ENCODE results near the gene COPS3.
A peak's percentile ranks its signal among the peaks of the same experiment; 100 is the strongest.

Gene COPS3

GRCh38 chr17:17214646-17215436, 66.2 kb downstream of the COPS3 start:
- no peak for DNase-seq

- DNase-seq = no peak
Observed at GRCh38 chr17:17213775-17214174, 67.3 kb downstream of the COPS3 start.

- DNase-seq = no peak
Observed at GRCh38 chr17:17207998-17208397, 73.0 kb downstream of the COPS3 start.

- DNase-seq = no peak
Observed at GRCh38 chr17:17206913-17207335, 74.1 kb downstream of the COPS3 start.

- peak; percentile 86 for DNase-seq
Observed at GRCh38 chr17:17206124-17206912, 74.7 kb downstream of the COPS3 start, which contains the start of gene PLD6. PLD6 (minus strand) TSS chr17:17206333; CDS start chr17:17206286, 47 bp downstream.

GRCh38 chr17:17205368-17206123, 75.5 kb downstream of the COPS3 start:
- DNase-seq = peak; percentile 69

GRCh38 chr17:17204635-17205231, 76.3 kb downstream of the COPS3 start:
- DNase-seq = peak; percentile 21

- DNase-seq = no peak
Observed at GRCh38 chr17:17204041-17204591, 76.9 kb downstream of the COPS3 start.

GRCh38 chr17:17203173-17203730, 77.8 kb downstream of the COPS3 start:
- DNase-seq = no peak

- no peak for DNase-seq
Observed at GRCh38 chr17:17201907-17202306, 79.1 kb downstream of the COPS3 start.

- no peak for DNase-seq
Observed at GRCh38 chr17:17201271-17201670, 79.8 kb downstream of the COPS3 start.

- no peak for DNase-seq
Observed at GRCh38 chr17:17200831-17201230, 80.2 kb downstream of the COPS3 start.

GRCh38 chr17:17200311-17200710, 80.7 kb downstream of the COPS3 start:
- DNase-seq = no peak

- DNase-seq = no peak
Observed at GRCh38 chr17:17198281-17198680, 82.8 kb downstream of the COPS3 start.

- DNase-seq = peak; percentile 27
Observed at GRCh38 chr17:17196776-17197175, 84.3 kb downstream of the COPS3 start.

All from hematopoietic multipotent progenitor cell treated with erythropoietin and hydrocortisone succinate and interleukin-3 and kit ligand, for 8 days (in vitro differentiated cells).